ENCODE results near the gene DHRSX.
"Not testable (repeated sequence)": the region's sequence is repeated elsewhere in the genome, so short reads cannot be mapped to it uniquely, and the experiment has no call there.

Gene DHRSX

GRCh38 chrX:2383735-2384134, 117.0 kb downstream of the DHRSX start:
- H3K79me2 ChIP-seq (ENCODE audit: insufficient read depth, low read depth), result no peaks in the 10 kb centered on the region
- no peak overlapping the region for H3K4me2 ChIP-seq
- H3K27me3 ChIP-seq (ENCODE audit: insufficient read depth, low read depth), result no peaks in the 10 kb centered on the region
- H3K27ac ChIP-seq, result no peak overlapping the region
- no peaks in the 10 kb centered on the region for H3K4me1 ChIP-seq (ENCODE audit: low read depth, poor library complexity, severe bottlenecking)
- H3K9ac ChIP-seq, result no peak overlapping the region
- no peak overlapping the region for H2AFZ ChIP-seq (ENCODE audit: low read depth)
- no peaks in the 10 kb centered on the region for H3K36me3 ChIP-seq (ENCODE audit: insufficient read depth)
- H3K4me3 ChIP-seq (IDR thresholded peaks at IDR 0.05; ENCODE audit: insufficient read depth, low read depth, low read length), result no peak overlapping the region
- no peak for TF ChIP-seq CTCF (conservative IDR thresholded peaks at IDR 0.05; ENCODE audit: low read depth, low read length)
- no peaks in the 10 kb centered on the region for H4K20me1 ChIP-seq (ENCODE audit: insufficient read depth)

DNA sequence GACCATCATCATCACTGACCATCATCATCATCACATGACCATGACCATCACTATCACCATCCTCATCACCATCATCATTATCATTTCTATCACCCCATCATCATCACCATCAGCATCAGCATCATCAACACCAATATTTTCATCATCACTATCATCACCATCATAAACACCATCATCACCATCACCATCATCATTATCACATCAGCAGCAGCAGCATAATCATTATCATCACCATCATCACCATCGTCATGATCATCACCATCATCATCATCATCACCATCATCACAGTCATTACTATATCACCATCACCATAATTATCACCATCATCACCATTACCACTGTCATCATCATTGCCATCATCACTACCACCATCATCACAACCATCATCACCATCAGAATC, 117.6 kb downstream of the DHRSX start:
- Histone ChIP-seq H3K4me2 (no peak overlapping the region), H3K9ac (no peak overlapping the region), H3K36me3 (ENCODE audit: insufficient read depth) (no peaks in the 10 kb centered on the region), H2AFZ (ENCODE audit: low read depth) (no peak overlapping the region), H3K4me1 (ENCODE audit: low read depth, poor library complexity, severe bottlenecking) (no peaks in the 10 kb centered on the region), H4K20me1 (ENCODE audit: insufficient read depth) (no peaks in the 10 kb centered on the region), H3K27me3 (ENCODE audit: insufficient read depth, low read depth) (no peaks in the 10 kb centered on the region), H3K27ac (no peak overlapping the region), H3K4me3 (IDR thresholded peaks at IDR 0.05; ENCODE audit: insufficient read depth, low read depth, low read length) (no peak overlapping the region), H3K79me2 (ENCODE audit: insufficient read depth, low read depth) (no peaks in the 10 kb centered on the region)
- no peak for TF ChIP-seq CTCF (conservative IDR thresholded peaks at IDR 0.05; ENCODE audit: low read depth, low read length)

- H3K4me1 ChIP-seq (ENCODE audit: low read depth, poor library complexity, severe bottlenecking); H3K27ac ChIP-seq; H3K27me3 ChIP-seq (ENCODE audit: insufficient read depth, low read depth); H3K79me2 ChIP-seq (ENCODE audit: insufficient read depth, low read depth); H3K9ac ChIP-seq; H3K4me3 ChIP-seq (IDR thresholded peaks at IDR 0.05; ENCODE audit: insufficient read depth, low read depth, low read length); H3K36me3 ChIP-seq (ENCODE audit: insufficient read depth); H3K4me2 ChIP-seq; H4K20me1 ChIP-seq (ENCODE audit: insufficient read depth); H2AFZ ChIP-seq (ENCODE audit: low read depth): not testable (repeated sequence)
Measured at GRCh38 chrX:2382433-2383048, 118.2 kb downstream of the DHRSX start.

DNA sequence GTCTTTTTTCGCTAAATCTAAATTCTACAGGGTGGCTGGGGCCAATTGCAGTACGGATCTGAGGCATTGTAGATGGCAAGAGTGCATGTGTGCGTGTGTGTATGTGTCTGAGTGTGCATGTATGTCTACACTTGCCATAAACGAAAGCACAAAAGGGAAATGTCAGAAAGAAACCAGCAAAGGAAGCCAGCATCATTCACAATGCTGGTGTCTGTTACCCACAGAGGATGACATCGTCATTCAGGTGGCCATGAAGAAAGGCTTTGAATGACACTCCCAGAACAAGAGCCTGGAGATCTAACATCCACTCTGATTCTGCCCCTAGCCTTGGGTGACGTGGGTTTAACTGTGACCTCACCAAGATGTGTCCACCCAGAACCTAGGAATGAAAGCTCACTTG, 124.6 kb downstream of the DHRSX start:
- Histone ChIP-seq H3K4me1 (ENCODE audit: low read depth, poor library complexity, severe bottlenecking) (no peaks in the 10 kb centered on the region), H3K36me3 (ENCODE audit: insufficient read depth) (no peaks in the 10 kb centered on the region), H3K9ac (no peak overlapping the region), H2AFZ (ENCODE audit: low read depth) (no peak overlapping the region), H3K27ac (no peak overlapping the region), H3K4me3 (IDR thresholded peaks at IDR 0.05; ENCODE audit: insufficient read depth, low read depth, low read length) (no peak overlapping the region), H4K20me1 (ENCODE audit: insufficient read depth) (no peaks in the 10 kb centered on the region), H3K4me2 (no peak overlapping the region), H3K27me3 (ENCODE audit: insufficient read depth, low read depth) (no peaks in the 10 kb centered on the region), H3K79me2 (ENCODE audit: insufficient read depth, low read depth) (no peaks in the 10 kb centered on the region)
- no peak for TF ChIP-seq CTCF (conservative IDR thresholded peaks at IDR 0.05; ENCODE audit: low read depth, low read length)

DNA sequence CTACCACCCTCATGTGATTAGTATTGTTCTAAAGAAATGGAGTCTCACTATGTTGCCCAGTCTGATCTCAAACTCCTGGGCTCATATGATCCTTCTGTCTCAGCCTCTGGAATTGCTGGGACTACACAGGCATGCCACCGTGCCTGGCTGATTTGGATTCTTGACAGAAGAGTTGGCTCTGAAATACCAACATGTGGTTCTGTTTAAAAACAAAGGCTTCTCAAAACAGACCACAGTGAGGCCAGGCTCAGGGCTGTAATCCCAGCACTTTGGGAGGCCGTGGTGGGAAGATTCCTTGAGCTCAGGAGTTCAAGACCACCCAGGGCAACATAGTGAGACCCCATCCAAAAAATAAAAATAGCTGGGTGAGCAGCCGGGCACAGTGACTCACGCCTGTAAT, 126.7 kb downstream of the DHRSX start:
- Histone ChIP-seq H3K4me1 (ENCODE audit: low read depth, poor library complexity, severe bottlenecking) (no peaks in the 10 kb centered on the region), H2AFZ (ENCODE audit: low read depth) (no peak overlapping the region), H3K4me3 (IDR thresholded peaks at IDR 0.05; ENCODE audit: insufficient read depth, low read depth, low read length) (no peak overlapping the region), H4K20me1 (ENCODE audit: insufficient read depth) (no peaks in the 10 kb centered on the region), H3K27me3 (ENCODE audit: insufficient read depth, low read depth) (no peaks in the 10 kb centered on the region), H3K4me2 (no peak overlapping the region), H3K27ac (no peak overlapping the region), H3K9ac (no peak overlapping the region), H3K36me3 (ENCODE audit: insufficient read depth) (no peaks in the 10 kb centered on the region), H3K79me2 (ENCODE audit: insufficient read depth, low read depth) (no peaks in the 10 kb centered on the region)
- TF ChIP-seq CTCF (conservative IDR thresholded peaks at IDR 0.05; ENCODE audit: low read depth, low read length), result no peak
